ENCODE data around the gene NCOA7.
"Not testable (repeated sequence)": the region's sequence is repeated elsewhere in the genome, so short reads cannot be mapped to it uniquely, and the experiment has no call there.

Gene NCOA7

GRCh38 chr6:125942672-125943527, 152.1 kb downstream of the NCOA7 start:
- no peak for DNase-seq (ENCODE audit: extremely low read depth in 1 of 2, low read depth in 1 of 2)

- no peak for DNase-seq (ENCODE audit: extremely low read depth in 1 of 2, low read depth in 1 of 2)
These were observed 153.0 kb downstream of the NCOA7 start for GRCh38 chr6:125943528-125944433.

- no peak for DNase-seq (ENCODE audit: extremely low read depth in 1 of 2, low read depth in 1 of 2)
These were observed 153.7 kb downstream of the NCOA7 start for GRCh38 chr6:125944434-125944816.

- no peak for DNase-seq (ENCODE audit: extremely low read depth in 1 of 2, low read depth in 1 of 2)
These were observed 154.1 kb downstream of the NCOA7 start for GRCh38 chr6:125944896-125945295.

- no peak for DNase-seq (ENCODE audit: extremely low read depth in 1 of 2, low read depth in 1 of 2)
These were observed 154.8 kb downstream of the NCOA7 start for GRCh38 chr6:125945378-125946141.

- no peak for DNase-seq (ENCODE audit: extremely low read depth in 1 of 2, low read depth in 1 of 2)
These were observed 156.9 kb downstream of the NCOA7 start for GRCh38 chr6:125947615-125948014.

- no peak for DNase-seq (ENCODE audit: extremely low read depth in 1 of 2, low read depth in 1 of 2)
These were observed 157.7 kb downstream of the NCOA7 start for GRCh38 chr6:125948455-125948854.

- DNase-seq (ENCODE audit: extremely low read depth in 1 of 2, low read depth in 1 of 2), result no peak
These were observed 158.3 kb downstream of the NCOA7 start for GRCh38 chr6:125949069-125949468.

- DNase-seq (ENCODE audit: extremely low read depth in 1 of 2, low read depth in 1 of 2), result no peak
These were observed 159.5 kb downstream of the NCOA7 start for GRCh38 chr6:125950293-125950692.

- DNase-seq (ENCODE audit: extremely low read depth in 1 of 2, low read depth in 1 of 2), result not testable (repeated sequence)
These were observed 160.0 kb downstream of the NCOA7 start for GRCh38 chr6:125950716-125951115.

GRCh38 chr6:125951323-125951722, 160.6 kb downstream of the NCOA7 start:
- DNase-seq (ENCODE audit: extremely low read depth in 1 of 2, low read depth in 1 of 2), result no peak

GRCh38 chr6:125952764-125953501, 162.2 kb downstream of the NCOA7 start:
- no peak for DNase-seq (ENCODE audit: extremely low read depth in 1 of 2, low read depth in 1 of 2)

- no peak for DNase-seq (ENCODE audit: extremely low read depth in 1 of 2, low read depth in 1 of 2)
These were observed 162.7 kb downstream of the NCOA7 start for GRCh38 chr6:125953502-125953875.

GRCh38 chr6:125954735-125955339, 164.1 kb downstream of the NCOA7 start:
- no peak for DNase-seq (ENCODE audit: extremely low read depth in 1 of 2, low read depth in 1 of 2)

- no peak for DNase-seq (ENCODE audit: extremely low read depth in 1 of 2, low read depth in 1 of 2)
These were observed 165.2 kb downstream of the NCOA7 start for GRCh38 chr6:125955973-125956372.

- peak; percentile 97 to 99 for DNase-seq (ENCODE audit: extremely low read depth in 1 of 2, low read depth in 1 of 2)
These were observed 166.0 kb downstream of the NCOA7 start, which contains the start of gene HINT3 for GRCh38 chr6:125956506-125957390. TSS of gene HINT3 (plus strand) at chr6:125956770. CDS start at chr6:125956978, 208 bp downstream.

- no peak for DNase-seq (ENCODE audit: extremely low read depth in 1 of 2, low read depth in 1 of 2)
These were observed 166.6 kb downstream of the NCOA7 start for GRCh38 chr6:125957391-125957693.

GRCh38 chr6:125957845-125958244, 167.1 kb downstream of the NCOA7 start:
- no peak for DNase-seq (ENCODE audit: extremely low read depth in 1 of 2, low read depth in 1 of 2)

GRCh38 chr6:125959041-125959440, 168.3 kb downstream of the NCOA7 start:
- no peak for DNase-seq (ENCODE audit: extremely low read depth in 1 of 2, low read depth in 1 of 2)
